ENCODE measurements around the gene DAB1.

Gene DAB1

GRCh38 chr1:57376041-57376440 lies 47.8 kb downstream of the DAB1 start:
- H3K4me3 ChIP-seq (replicated peaks; ENCODE audit: low read depth, low read length), result no peak overlapping the region
- no peak for TF ChIP-seq CTCF (IDR thresholded peaks at IDR 0.05; ENCODE audit: low read depth, low read length, missing control alignments)

GRCh38 chr1:57369889-57370288 lies 54.0 kb downstream of the DAB1 start:
- no peak for DNase-seq (ENCODE audit: extremely low read depth, low read depth)
- H3K4me3 ChIP-seq (replicated peaks; ENCODE audit: low read depth, low read length), result no peak overlapping the region
- no peak for TF ChIP-seq CTCF (IDR thresholded peaks at IDR 0.05; ENCODE audit: low read depth, low read length, missing control alignments)

More at GRCh38 chr1:57376041-57376440, 47.8 kb downstream of the DAB1 start:
- no peak for DNase-seq (ENCODE audit: extremely low read depth, low read depth)

GRCh38 chr1:57367945-57368344 lies 55.9 kb downstream of the DAB1 start:
- TF ChIP-seq CTCF (IDR thresholded peaks at IDR 0.05; ENCODE audit: low read depth, low read length, missing control alignments), result no peak
- no peak for DNase-seq (ENCODE audit: extremely low read depth, low read depth)
- H3K4me3 ChIP-seq (replicated peaks; ENCODE audit: low read depth, low read length), result no peak overlapping the region

- H3K4me3 ChIP-seq (replicated peaks; ENCODE audit: low read depth, low read length), result no peak overlapping the region
- TF ChIP-seq CTCF (IDR thresholded peaks at IDR 0.05; ENCODE audit: low read depth, low read length, missing control alignments), result no peak
- DNase-seq (ENCODE audit: extremely low read depth, low read depth), result no peak
Observed at GRCh38 chr1:57363643-57364042, 60.2 kb downstream of the DAB1 start.

- no peak overlapping the region for H3K4me3 ChIP-seq (replicated peaks; ENCODE audit: low read depth, low read length)
Observed at GRCh38 chr1:57363165-57363564, 60.7 kb downstream of the DAB1 start.

GRCh38 chr1:57362480-57362879 lies 61.4 kb downstream of the DAB1 start:
- no peak for TF ChIP-seq CTCF (IDR thresholded peaks at IDR 0.05; ENCODE audit: low read depth, low read length, missing control alignments)
- no peak overlapping the region for H3K4me3 ChIP-seq (replicated peaks; ENCODE audit: low read depth, low read length)

More at GRCh38 chr1:57363165-57363564, 60.7 kb downstream of the DAB1 start:
- no peak for DNase-seq (ENCODE audit: extremely low read depth, low read depth)
- no peak for TF ChIP-seq CTCF (IDR thresholded peaks at IDR 0.05; ENCODE audit: low read depth, low read length, missing control alignments)

GRCh38 chr1:57361516-57361915 lies 62.3 kb downstream of the DAB1 start:
- no peak overlapping the region for H3K4me3 ChIP-seq (replicated peaks; ENCODE audit: low read depth, low read length)
- DNase-seq (ENCODE audit: extremely low read depth, low read depth), result no peak

More at GRCh38 chr1:57362480-57362879, 61.4 kb downstream of the DAB1 start:
- DNase-seq (ENCODE audit: extremely low read depth, low read depth), result no peak

More at GRCh38 chr1:57361516-57361915, 62.3 kb downstream of the DAB1 start:
- TF ChIP-seq CTCF (IDR thresholded peaks at IDR 0.05; ENCODE audit: low read depth, low read length, missing control alignments), result no peak
